A673 (cell line): ENCODE measurements around the gene ROBO2. TPM values are rescaled to one million over a fixed set of nuclear protein-coding genes. Genes with fewer than 3 reads are reported as not detected.
A peak's percentile ranks its signal among the peaks of the same experiment; 100 is the strongest.

ENCODE experiments used
- BruUV-seq: library from RNA; stranded (reverse); fragments of 400-500 nt; replicated peaks from 2 replicates; lab custom pipeline; 2021; lab: Mats Ljungman, UMichigan
- CTCF ChIA-PET: fragments of 300-600 bp; sonication (Branson Sonifier 250); formaldehyde crosslinking; loops from one replicate; lab custom pipeline; 2022; ENCODE audit warnings: antibody characterized with exemption; lab: Charles Lee
- POLR2A ChIA-PET: fragments of 300-600 bp; sonication (Branson Sonifier 250); formaldehyde crosslinking; loops from one replicate; lab custom pipeline; 2022; ENCODE audit warnings: antibody characterized with exemption; ENCODE audit not compliant: low non-redundant PET; lab: Charles Lee
- DNase-seq: peaks from one replicate; pipeline ENCODE4 v3.0.0-alpha.2; 2015; ENCODE audit warnings: low spot score
- H3K27ac ChIP-seq: fragments of 200-600 bp; sonication (generic); 2 replicates; pipeline ENCODE4 v1.5.1; 2016; ENCODE audit warnings: mixed run types, low read depth, mild to moderate bottlenecking, mixed read lengths, antibody characterized with exemption, low read length; ENCODE audit not compliant: poor library complexity, severe bottlenecking
- H3K27me3 ChIP-seq: fragments of 200-600 bp; sonication (generic); replicated peaks from 2 replicates; pipeline ENCODE4 v1.6.1; 2017; ENCODE audit warnings: mixed run types, low read depth, mild to moderate bottlenecking, mixed read lengths, antibody characterized with exemption, low read length; ENCODE audit not compliant: insufficient read depth, poor library complexity
- H3K36me3 ChIP-seq: fragments of 200-600 bp; sonication (generic); 2 replicates; pipeline ENCODE4 v1.6.1; 2016; ENCODE audit warnings: mixed run types, mild to moderate bottlenecking, mixed read lengths, antibody characterized with exemption, low read length; ENCODE audit not compliant: insufficient read depth, poor library complexity, severe bottlenecking
- H3K4me1 ChIP-seq: fragments of 200-600 bp; sonication (generic); 2 replicates; pipeline ENCODE4 v1.6.1; 2017; ENCODE audit warnings: mixed run types, mild to moderate bottlenecking, mixed read lengths, antibody characterized with exemption, low read length; ENCODE audit not compliant: insufficient read depth, poor library complexity, severe bottlenecking
- H3K4me3 ChIP-seq: fragments of 200-600 bp; sonication (generic); 2 replicates; pipeline ENCODE4 v1.5.1; 2016; ENCODE audit warnings: low read depth, mixed run types, mild to moderate bottlenecking, mixed read lengths, low read length; ENCODE audit not compliant: poor library complexity, severe bottlenecking
- H3K9me3 ChIP-seq: fragments of 200-600 bp; sonication (generic); 2 replicates; pipeline ENCODE4 v1.6.1; 2016; ENCODE audit warnings: mixed run types, low read depth, mild to moderate bottlenecking, mixed read lengths, antibody characterized with exemption, low read length; ENCODE audit not compliant: poor library complexity, severe bottlenecking
- EZH2 ChIP-seq: fragments of 200-600 bp; sonication (generic); IDR thresholded peaks from 2 replicates; pipeline ENCODE4 v1.6.1; 2017; ENCODE audit warnings: borderline replicate concordance, low read depth, mild to moderate bottlenecking, mixed read lengths, antibody characterized with exemption, low read length; ENCODE audit not compliant: poor library complexity, severe bottlenecking
- intact Hi-C: fragments of 100-400 bp; cut with micrococcal nuclease; formaldehyde crosslinking; loops from one replicate; pipeline ENCODE4 v1.10.0; 2022; ENCODE audit not compliant: unreplicated experiment
- total RNA-seq: library from RNA; stranded (reverse); gene quantifications from 2 replicates; pipeline ENCODE4 v1.2.3, GENCODE V29; 2021
- TF ChIP-seq, protein P1 (sequence below): fragments of 300-800, 200-600 bp; sonication (generic); conservative IDR thresholded peaks from 2 replicates; pipeline ENCODE4 v1.5.1; 2017; ENCODE audit warnings: low read depth, mild to moderate bottlenecking, antibody characterized with exemption, low read length, moderate library complexity, mixed read lengths

ROBO2 gene
- total RNA-seq, 1 experiment from 2014 or later = 17.5 TPM

DNA sequence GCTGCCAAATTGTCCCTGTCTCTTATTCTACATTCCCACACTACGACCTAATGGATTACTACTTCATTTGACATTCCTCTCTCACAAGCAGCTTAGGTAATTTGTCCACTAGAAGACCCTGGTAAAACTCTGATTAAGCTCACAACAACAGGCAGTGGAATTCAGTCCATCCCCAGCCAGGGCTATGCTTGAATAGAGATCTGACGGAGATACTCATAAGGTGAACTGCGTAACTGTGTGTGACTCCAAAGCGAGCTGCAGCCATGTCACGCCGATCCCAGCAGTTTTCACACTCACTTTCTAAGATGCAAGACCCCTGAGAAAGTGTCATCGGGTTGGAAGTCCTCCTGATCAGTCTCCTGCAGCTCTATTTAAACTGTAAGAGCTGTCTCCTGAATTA lies 25.7 kb upstream of the ROBO2 start:
- Histone ChIP-seq H3K4me1 (peaks cover 22% of the 10 kb centered on the region), H3K27me3 (no peaks in the 10 kb centered on the region), H3K27ac (no peak overlapping the region), H3K9me3 (no peaks in the 10 kb centered on the region), H3K36me3 (no peaks in the 10 kb centered on the region), H3K4me3 (peak overlapping the region; percentile 19)
- POLR2A ChIA-PET = no interaction called here
- TF ChIP-seq EZH2 = no peak
- TF ChIP-seq, protein P1, sequence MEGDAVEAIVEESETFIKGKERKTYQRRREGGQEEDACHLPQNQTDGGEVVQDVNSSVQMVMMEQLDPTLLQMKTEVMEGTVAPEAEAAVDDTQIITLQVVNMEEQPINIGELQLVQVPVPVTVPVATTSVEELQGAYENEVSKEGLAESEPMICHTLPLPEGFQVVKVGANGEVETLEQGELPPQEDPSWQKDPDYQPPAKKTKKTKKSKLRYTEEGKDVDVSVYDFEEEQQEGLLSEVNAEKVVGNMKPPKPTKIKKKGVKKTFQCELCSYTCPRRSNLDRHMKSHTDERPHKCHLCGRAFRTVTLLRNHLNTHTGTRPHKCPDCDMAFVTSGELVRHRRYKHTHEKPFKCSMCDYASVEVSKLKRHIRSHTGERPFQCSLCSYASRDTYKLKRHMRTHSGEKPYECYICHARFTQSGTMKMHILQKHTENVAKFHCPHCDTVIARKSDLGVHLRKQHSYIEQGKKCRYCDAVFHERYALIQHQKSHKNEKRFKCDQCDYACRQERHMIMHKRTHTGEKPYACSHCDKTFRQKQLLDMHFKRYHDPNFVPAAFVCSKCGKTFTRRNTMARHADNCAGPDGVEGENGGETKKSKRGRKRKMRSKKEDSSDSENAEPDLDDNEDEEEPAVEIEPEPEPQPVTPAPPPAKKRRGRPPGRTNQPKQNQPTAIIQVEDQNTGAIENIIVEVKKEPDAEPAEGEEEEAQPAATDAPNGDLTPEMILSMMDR = no peak
- intact Hi-C loops = no loop called here
- CTCF ChIA-PET = no interaction called here
- BruUV-seq = no TSS peak
- DNase-seq = no peak

DNA sequence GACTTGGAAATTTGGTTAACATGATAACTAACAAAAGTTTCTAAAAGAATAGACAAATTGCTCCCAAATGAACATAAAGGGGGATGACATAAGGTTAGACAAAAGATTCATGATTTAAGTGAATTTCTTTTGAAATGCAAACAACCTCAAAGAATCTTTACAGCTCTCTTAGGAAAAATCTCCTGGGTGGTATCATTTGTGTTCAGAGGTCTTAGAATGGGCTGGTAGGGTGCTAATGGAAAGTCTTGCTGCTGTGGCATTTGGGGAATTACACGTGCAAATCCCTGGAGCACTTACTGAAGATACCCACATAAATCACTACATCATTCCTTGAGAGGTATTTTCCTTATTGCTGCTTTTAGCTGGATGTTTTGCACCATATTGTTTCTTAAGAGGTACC lies 14.4 kb upstream of the ROBO2 start:
- Histone ChIP-seq H3K4me3 (no peak overlapping the region), H3K4me1 (peaks cover 18% of the 10 kb centered on the region), H3K36me3 (no peaks in the 10 kb centered on the region), H3K9me3 (no peaks in the 10 kb centered on the region), H3K27me3 (no peaks in the 10 kb centered on the region), H3K27ac (no peak overlapping the region)
- no TSS peak for BruUV-seq
- DNase-seq = peak; percentile 45
- ChIA-PET CTCF (no interaction called here), POLR2A (interaction anchor here (0.5 kb wide), 1 partner anchor 1977 kb away, joined by 3 read pairs; no protein-coding TSS in a partner anchor)
- no peak for TF ChIP-seq EZH2
- intact Hi-C loops = no loop called here

DNA sequence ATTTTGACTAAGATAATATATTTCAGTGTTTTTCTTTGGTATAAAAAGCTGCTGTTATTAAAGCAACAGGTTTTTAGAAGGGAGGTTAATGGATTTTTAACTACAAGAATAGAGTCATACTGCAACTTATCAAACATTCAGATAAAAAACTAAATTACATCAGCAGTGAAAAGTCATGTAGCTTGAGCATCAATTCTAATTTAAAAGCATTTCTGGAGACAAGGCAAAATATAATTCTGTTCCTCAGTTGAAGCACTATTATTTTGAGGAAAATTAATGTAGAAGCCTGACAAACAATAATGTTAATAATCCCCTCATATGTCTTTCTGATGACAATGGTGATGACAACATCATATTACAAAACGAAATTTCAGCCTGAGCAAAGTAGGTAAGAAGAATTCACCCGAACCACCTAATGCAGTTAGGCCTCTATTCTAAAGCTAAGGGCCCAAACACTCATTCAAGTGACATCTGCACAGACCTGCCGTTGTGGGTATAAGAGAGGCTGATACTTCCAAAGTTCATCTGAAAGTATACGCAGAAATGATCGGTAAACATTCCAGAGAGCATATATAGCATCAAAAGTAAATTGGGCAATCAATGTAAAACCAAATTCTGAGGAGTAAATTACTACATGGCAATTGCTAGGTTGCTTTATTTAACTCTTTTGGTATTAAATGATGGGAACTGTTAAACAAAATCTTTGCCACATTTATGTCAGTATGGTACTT lies 12.8 kb upstream of the ROBO2 start:
- intact Hi-C loops = loop anchor here (1.0 kb wide), 1 partner anchor 40 kb away; no protein-coding TSS in a partner anchor
- Histone ChIP-seq H3K4me3 (no peak overlapping the region), H3K27ac (no peak overlapping the region), H3K36me3 (no peaks in the 10 kb centered on the region), H3K27me3 (no peaks in the 10 kb centered on the region), H3K9me3 (no peaks in the 10 kb centered on the region), H3K4me1 (peaks cover 22% of the 10 kb centered on the region)
- TF ChIP-seq, protein P1 = no peak
- TF ChIP-seq EZH2 = no peak
- CTCF ChIA-PET = no interaction called here
- no TSS peak for BruUV-seq
- no peak for DNase-seq
- POLR2A ChIA-PET = no interaction called here

DNA sequence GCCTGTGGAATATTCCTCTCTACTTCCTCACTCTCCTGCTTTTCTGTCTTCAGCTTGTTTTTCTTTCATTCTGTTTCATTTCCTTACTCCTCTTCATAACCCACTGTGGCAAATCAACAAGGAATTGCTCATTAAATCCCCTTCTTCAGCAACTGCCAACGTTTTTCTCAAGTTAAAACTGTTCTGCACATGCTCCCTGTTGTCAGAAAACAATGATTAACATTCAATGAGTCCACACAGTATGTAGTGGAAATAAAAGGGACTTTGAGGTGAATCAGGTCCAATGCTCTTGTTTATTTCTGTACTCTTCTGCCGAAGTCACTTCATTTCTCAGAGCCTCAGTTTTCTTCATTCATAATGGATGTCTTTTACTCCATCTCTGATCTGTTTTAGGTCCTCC lies 11.9 kb upstream of the ROBO2 start:
- no peaks in the 10 kb centered on the region for H3K36me3 ChIP-seq
- H3K9me3 ChIP-seq = no peaks in the 10 kb centered on the region
- peaks cover 22% of the 10 kb centered on the region for H3K4me1 ChIP-seq
- ChIA-PET CTCF (no interaction called here), POLR2A (no interaction called here)
- TF ChIP-seq EZH2 = no peak
- TF ChIP-seq, protein P1 = no peak
- no TSS peak for BruUV-seq
- H3K4me3 ChIP-seq = no peak overlapping the region
- no peak overlapping the region for H3K27ac ChIP-seq
- intact Hi-C loops = no loop called here
- H3K27me3 ChIP-seq = no peaks in the 10 kb centered on the region
- no peak for DNase-seq
